Measurements from ENCODE around the gene OAT. TPM values are rescaled to one million over a fixed set of nuclear protein-coding genes. Genes with fewer than 3 reads are reported as not detected.

Gene OAT
- total RNA-seq, 1 experiment from 2014 or later: 67.9 TPM

DNA sequence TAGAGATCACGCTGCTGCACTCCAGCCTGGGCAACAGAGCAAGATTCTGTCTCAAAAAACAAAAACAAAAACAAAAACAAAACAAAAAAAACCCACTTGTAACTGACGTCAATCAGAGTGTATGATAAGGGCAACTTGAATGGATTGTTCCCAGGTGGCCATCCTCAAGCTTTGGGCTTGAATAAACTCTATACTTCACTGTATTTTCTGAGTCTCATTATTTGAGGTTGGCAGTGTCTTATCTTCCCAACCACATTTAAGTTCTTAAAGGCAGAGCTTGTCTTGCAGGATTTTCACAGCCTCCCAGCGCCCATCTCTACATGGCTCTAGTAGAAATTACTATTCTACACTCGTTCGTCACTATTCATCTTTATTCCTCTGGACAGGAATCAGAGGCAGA, 5.1 kb upstream of the OAT start:
- H2AFZ ChIP-seq (ENCODE audit: low read length): no peak overlapping the region
- Mint-ChIP-seq H3K27ac (no peak overlapping the region), H3K27me3 (ENCODE audit: low read depth) (peaks cover 37% of the 10 kb centered on the region), H3K9me3 (no peaks in the 10 kb centered on the region), H3K36me3 (ENCODE audit: insufficient read depth in 1 of 3, low read depth in 3 of 3) (no peaks in the 10 kb centered on the region), H3K4me1 (peaks cover 19 to 26% of the 10 kb centered on the region in 2 experiments), H3K4me3 (no peak overlapping the region)
- H4K91ac ChIP-seq (ENCODE audit: insufficient read length, low read depth, low read length): no peak overlapping the region
- TF ChIP-seq, protein P1, sequence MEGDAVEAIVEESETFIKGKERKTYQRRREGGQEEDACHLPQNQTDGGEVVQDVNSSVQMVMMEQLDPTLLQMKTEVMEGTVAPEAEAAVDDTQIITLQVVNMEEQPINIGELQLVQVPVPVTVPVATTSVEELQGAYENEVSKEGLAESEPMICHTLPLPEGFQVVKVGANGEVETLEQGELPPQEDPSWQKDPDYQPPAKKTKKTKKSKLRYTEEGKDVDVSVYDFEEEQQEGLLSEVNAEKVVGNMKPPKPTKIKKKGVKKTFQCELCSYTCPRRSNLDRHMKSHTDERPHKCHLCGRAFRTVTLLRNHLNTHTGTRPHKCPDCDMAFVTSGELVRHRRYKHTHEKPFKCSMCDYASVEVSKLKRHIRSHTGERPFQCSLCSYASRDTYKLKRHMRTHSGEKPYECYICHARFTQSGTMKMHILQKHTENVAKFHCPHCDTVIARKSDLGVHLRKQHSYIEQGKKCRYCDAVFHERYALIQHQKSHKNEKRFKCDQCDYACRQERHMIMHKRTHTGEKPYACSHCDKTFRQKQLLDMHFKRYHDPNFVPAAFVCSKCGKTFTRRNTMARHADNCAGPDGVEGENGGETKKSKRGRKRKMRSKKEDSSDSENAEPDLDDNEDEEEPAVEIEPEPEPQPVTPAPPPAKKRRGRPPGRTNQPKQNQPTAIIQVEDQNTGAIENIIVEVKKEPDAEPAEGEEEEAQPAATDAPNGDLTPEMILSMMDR (conservative IDR thresholded peaks at IDR 0.05): no peak
- DNase-seq: no peak
- no peaks in the 10 kb centered on the region for H3K9me3 ChIP-seq (ENCODE audit: control insufficient read depth, low read depth, low read length)
- H2BK15ac ChIP-seq (ENCODE audit: low read depth, low read length): no peak overlapping the region
- H3K27ac ChIP-seq (ENCODE audit: insufficient read length, low read depth, low read length): no peak overlapping the region
- H4K20me1 ChIP-seq (ENCODE audit: control insufficient read depth, insufficient read depth, insufficient read length): no peaks in the 10 kb centered on the region
- H2BK20ac ChIP-seq (ENCODE audit: low read depth, low read length, poor library complexity, severe bottlenecking): no peak overlapping the region
- H3K4ac ChIP-seq (ENCODE audit: low read depth, low read length): no peak overlapping the region
- no peak overlapping the region for H3T11ph ChIP-seq (ENCODE audit: low read length)
- H3K79me2 ChIP-seq (ENCODE audit: insufficient read depth, low read length): no peaks in the 10 kb centered on the region
- H4K8ac ChIP-seq (replicated peaks; ENCODE audit: insufficient read length, low read depth, low read length): no peak overlapping the region
- no peak overlapping the region for H2BK5ac ChIP-seq (ENCODE audit: insufficient read length, low read length)
- H4K5ac ChIP-seq (ENCODE audit: insufficient read length, low read depth, low read length): no peak overlapping the region
- no peak overlapping the region for H3K18ac ChIP-seq (ENCODE audit: insufficient read length, low read depth, low read length)
- no peak overlapping the region for H3K14ac ChIP-seq (ENCODE audit: insufficient read depth, low read length)
- no peaks in the 10 kb centered on the region for H3K79me1 ChIP-seq (ENCODE audit: insufficient read depth, low read depth, low read length, poor library complexity, severe bottlenecking)
- no peak overlapping the region for H3K23ac ChIP-seq (ENCODE audit: insufficient read length, low read depth, low read length)
- no peak overlapping the region for H3K9ac ChIP-seq (ENCODE audit: extremely low read depth, insufficient read length, low read length)
- no CpG with 5 or more reads among the region's 5 CpGs for WGBS (ENCODE audit: extremely low coverage, insufficient read length, low lambda C conversion rate)
- H2BK120ac ChIP-seq (ENCODE audit: low read depth, low read length, poor library complexity, severe bottlenecking): no peak overlapping the region
- no peak overlapping the region for H3K4me2 ChIP-seq (ENCODE audit: insufficient read depth, insufficient read length, low read length)
- H2BK12ac ChIP-seq (ENCODE audit: insufficient read length, low read depth, low read length): no peak overlapping the region
- no peak overlapping the region for H2AK5ac ChIP-seq (ENCODE audit: insufficient read length, low read length)
- peaks cover 5% of the 10 kb centered on the region for H3K23me2 ChIP-seq (ENCODE audit: insufficient read length, low read depth, low read length, poor library complexity, severe bottlenecking)
- H3K4me1 ChIP-seq (ENCODE audit: insufficient read depth, low read length): no peaks in the 10 kb centered on the region
- no peaks in the 10 kb centered on the region; the same call in 1 of the 2 replicates for H3K27me3 ChIP-seq (ENCODE audit: insufficient read depth, low read length)
- no peak overlapping the region for H3K56ac ChIP-seq (ENCODE audit: insufficient read length, low read depth, low read length)
